ENCODE results near the gene DES.

DES gene

GRCh38 chr2:219416938-219417337 is 1.2 kb upstream of the DES start:
- TF ChIP-seq PAX5 (IDR thresholded peaks at IDR 0.05; ENCODE audit: insufficient read depth, low read length, severe bottlenecking), result no peak
- no peak for TF ChIP-seq TAF1 (IDR thresholded peaks at IDR 0.05; ENCODE audit: low read depth, low read length)
- no peak for FAIRE-seq
- no peak for DNase-seq (ENCODE audit: insufficient read length, low spot score)

- DNase-seq (ENCODE audit: insufficient read length, low spot score) (no peak), FAIRE-seq (no peak)
- TF ChIP-seq POLR2A (IDR thresholded peaks at IDR 0.05; ENCODE audit: low read depth, low read length) (no peak), POLR2AphosphoS5 (IDR thresholded peaks at IDR 0.05; ENCODE audit: low read depth, low read length) (no peak), SPI1 (IDR thresholded peaks at IDR 0.05; ENCODE audit: low read depth, low read length) (no peak), PAX5 (IDR thresholded peaks at IDR 0.05; ENCODE audit: insufficient read depth, low read length, severe bottlenecking) (no peak), POU2F2 (IDR thresholded peaks at IDR 0.05; ENCODE audit: low read depth, low read length) (no peak), TAF1 (IDR thresholded peaks at IDR 0.05; ENCODE audit: low read depth, low read length) (no peak)
These were observed 803 bp upstream of the DES start for GRCh38 chr2:219417374-219417773.

- DNase-seq (ENCODE audit: insufficient read length, low spot score) (no peak), FAIRE-seq (no peak)
- no peak for TF ChIP-seq POLR2A (IDR thresholded peaks at IDR 0.05; ENCODE audit: low read depth, low read length)
- no peak for TF ChIP-seq TAF1 (IDR thresholded peaks at IDR 0.05; ENCODE audit: low read depth, low read length)
- TF ChIP-seq PAX5 (IDR thresholded peaks at IDR 0.05; ENCODE audit: insufficient read depth, low read length, severe bottlenecking), result no peak
- TF ChIP-seq SPI1 (IDR thresholded peaks at IDR 0.05; ENCODE audit: low read depth, low read length), result no peak
- no peak for TF ChIP-seq POLR2AphosphoS5 (IDR thresholded peaks at IDR 0.05; ENCODE audit: low read depth, low read length)
- TF ChIP-seq POU2F2 (IDR thresholded peaks at IDR 0.05; ENCODE audit: low read depth, low read length), result no peak
These were observed 791 bp downstream of the DES start for GRCh38 chr2:219419012-219419324.

GRCh38 chr2:219419331-219420197 is 1.4 kb downstream of the DES start:
- FAIRE-seq, result no peak
- TF ChIP-seq POLR2A (IDR thresholded peaks at IDR 0.05; ENCODE audit: low read depth, low read length) (no peak), POU2F2 (IDR thresholded peaks at IDR 0.05; ENCODE audit: low read depth, low read length) (no peak), POLR2AphosphoS5 (IDR thresholded peaks at IDR 0.05; ENCODE audit: low read depth, low read length) (no peak), SPI1 (IDR thresholded peaks at IDR 0.05; ENCODE audit: low read depth, low read length) (no peak), PAX5 (IDR thresholded peaks at IDR 0.05; ENCODE audit: insufficient read depth, low read length, severe bottlenecking) (no peak), TAF1 (IDR thresholded peaks at IDR 0.05; ENCODE audit: low read depth, low read length) (no peak)
- no peak for DNase-seq (ENCODE audit: insufficient read length, low spot score)

GRCh38 chr2:219420687-219421086 is 2.5 kb downstream of the DES start:
- FAIRE-seq, result no peak

GRCh38 chr2:219421323-219421722 is 3.1 kb downstream of the DES start:
- DNase-seq (ENCODE audit: insufficient read length, low spot score) (no peak), FAIRE-seq (no peak)
- TF ChIP-seq POU2F2 (IDR thresholded peaks at IDR 0.05; ENCODE audit: low read depth, low read length) (no peak), TAF1 (IDR thresholded peaks at IDR 0.05; ENCODE audit: low read depth, low read length) (no peak), POLR2A (IDR thresholded peaks at IDR 0.05; ENCODE audit: low read depth, low read length) (no peak), PAX5 (IDR thresholded peaks at IDR 0.05; ENCODE audit: insufficient read depth, low read length, severe bottlenecking) (no peak), SPI1 (IDR thresholded peaks at IDR 0.05; ENCODE audit: low read depth, low read length) (no peak), POLR2AphosphoS5 (IDR thresholded peaks at IDR 0.05; ENCODE audit: low read depth, low read length) (no peak)

More at GRCh38 chr2:219420687-219421086, 2.5 kb downstream of the DES start:
- DNase-seq (ENCODE audit: insufficient read length, low spot score), result no peak
- TF ChIP-seq POLR2AphosphoS5 (IDR thresholded peaks at IDR 0.05; ENCODE audit: low read depth, low read length) (no peak), POLR2A (IDR thresholded peaks at IDR 0.05; ENCODE audit: low read depth, low read length) (no peak), POU2F2 (IDR thresholded peaks at IDR 0.05; ENCODE audit: low read depth, low read length) (no peak), TAF1 (IDR thresholded peaks at IDR 0.05; ENCODE audit: low read depth, low read length) (no peak), PAX5 (IDR thresholded peaks at IDR 0.05; ENCODE audit: insufficient read depth, low read length, severe bottlenecking) (no peak), SPI1 (IDR thresholded peaks at IDR 0.05; ENCODE audit: low read depth, low read length) (no peak)

- DNase-seq (ENCODE audit: insufficient read length, low spot score) (no peak), FAIRE-seq (no peak)
- TF ChIP-seq PAX5 (IDR thresholded peaks at IDR 0.05; ENCODE audit: insufficient read depth, low read length, severe bottlenecking) (no peak), TAF1 (IDR thresholded peaks at IDR 0.05; ENCODE audit: low read depth, low read length) (no peak), SPI1 (IDR thresholded peaks at IDR 0.05; ENCODE audit: low read depth, low read length) (no peak), POLR2A (IDR thresholded peaks at IDR 0.05; ENCODE audit: low read depth, low read length) (no peak), POLR2AphosphoS5 (IDR thresholded peaks at IDR 0.05; ENCODE audit: low read depth, low read length) (no peak), POU2F2 (IDR thresholded peaks at IDR 0.05; ENCODE audit: low read depth, low read length) (no peak)
These were observed 4.9 kb downstream of the DES start for GRCh38 chr2:219422952-219423534.

GRCh38 chr2:219423652-219424377 is 5.6 kb downstream of the DES start:
- FAIRE-seq (no peak), DNase-seq (ENCODE audit: insufficient read length, low spot score) (no peak)
- TF ChIP-seq POU2F2 (IDR thresholded peaks at IDR 0.05; ENCODE audit: low read depth, low read length) (no peak), SPI1 (IDR thresholded peaks at IDR 0.05; ENCODE audit: low read depth, low read length) (no peak), TAF1 (IDR thresholded peaks at IDR 0.05; ENCODE audit: low read depth, low read length) (no peak)

- FAIRE-seq, result no peak
- TF ChIP-seq SPI1 (IDR thresholded peaks at IDR 0.05; ENCODE audit: low read depth, low read length) (no peak), POLR2AphosphoS5 (IDR thresholded peaks at IDR 0.05; ENCODE audit: low read depth, low read length) (no peak), PAX5 (IDR thresholded peaks at IDR 0.05; ENCODE audit: insufficient read depth, low read length, severe bottlenecking) (no peak), POLR2A (IDR thresholded peaks at IDR 0.05; ENCODE audit: low read depth, low read length) (no peak), TAF1 (IDR thresholded peaks at IDR 0.05; ENCODE audit: low read depth, low read length) (no peak), POU2F2 (IDR thresholded peaks at IDR 0.05; ENCODE audit: low read depth, low read length) (no peak)
These were observed 7.3 kb downstream of the DES start for GRCh38 chr2:219425238-219426067.

More at GRCh38 chr2:219425238-219426067, 7.3 kb downstream of the DES start:
- DNase-seq (ENCODE audit: insufficient read length, low spot score), result no peak

Data from GM12891 (cell line).